Heart left ventricle (tissue), 16 donors: Measurements from ENCODE around the gene CAPS. TPM values are rescaled to one million over a fixed set of nuclear protein-coding genes. Genes with fewer than 3 reads are reported as not detected.

Experiments
- ATAC-seq, 4 donors: fragments of 200-7000 bp; cut with Tn5 transposase; one replicate each; pipeline ENCODE4 v1.9.1; 2020 to 2022; ENCODE audit warnings: moderate library complexity in 4 of 4, mild to moderate bottlenecking in 3 of 4, moderate number of reproducible peaks in 1 of 4
- DNase-seq, 5 donors: peaks; one replicate each; pipeline ENCODE4 v3.0.0-alpha.2; 2020
- H3K27ac ChIP-seq, 12 donors: fragments of 200-600 bp; sonication (generic) in 4 of 12; one replicate each; pipeline versions ENCODE4 v1.5.0 to v1.8.0; 2016 to 2022; ENCODE audit warnings: mild to moderate bottlenecking in 2 of 12
- H3K27me3 ChIP-seq, 9 donors: fragments of 200-600 bp; sonication (generic) in 2 of 9; one replicate each; pipeline versions ENCODE4 v1.5.1 to v1.8.0; 2016 to 2022; ENCODE audit warnings: mild to moderate bottlenecking in 3 of 9
- H3K36me3 ChIP-seq, 9 donors: fragments of 200-600 bp; sonication (generic) in 2 of 9; one replicate each; pipeline versions ENCODE4 v1.5.0 to v1.8.0; 2018 to 2022; ENCODE audit warnings: mild to moderate bottlenecking in 2 of 9
- H3K4me1 ChIP-seq, 12 donors: fragments of 200-600 bp; sonication (generic) in 4 of 12; one replicate each; pipeline versions ENCODE4 v1.5.0 to v1.8.0; 2016 to 2022; ENCODE audit warnings: mild to moderate bottlenecking in 3 of 12
- H3K4me3 ChIP-seq, 12 donors: fragments of 200-600 bp; sonication (generic) in 4 of 12; one replicate each; pipeline versions ENCODE4 v1.5.0 to v1.8.0; 2017 to 2022; ENCODE audit warnings: mild to moderate bottlenecking in 9 of 12, moderate library complexity in 4 of 12
- H3K9me3 ChIP-seq, 12 donors: fragments of 200-600 bp; sonication (generic) in 4 of 12; one replicate each; pipeline versions ENCODE4 v1.5.0 to v1.8.0; 2016 to 2022; ENCODE audit warnings: mild to moderate bottlenecking in 1 of 12
- CTCF ChIP-seq, 12 donors: fragments of 200-600 bp; sonication (generic) in 4 of 12; IDR thresholded peaks; one replicate each; pipeline versions ENCODE4 v1.5.0 to v1.8.0; 2018 to 2022; ENCODE audit warnings: antibody characterized with exemption in 12 of 12, mild to moderate bottlenecking in 5 of 12
- POLR2A ChIP-seq, 2 donors: fragments of 450-650 bp; IDR thresholded peaks; one replicate each; pipeline ENCODE4 v1.6.1; 2017; ENCODE audit warnings: antibody characterized with exemption in 2 of 2, mild to moderate bottlenecking in 2 of 2, moderate library complexity in 2 of 2
- WGBS, 4 donors: extraction: QIAGEN DNeasy Blood & Tissue Kit in 2 of 4; methylation state at CpG; one replicate each; pipeline versions ENCODE4 v1.1.5 to v1.1.7; 2013 to 2018; 5-methylcytosine and 5-hydroxymethylcytosine counted together
- intact Hi-C, 10 donors: fragments of 100-400 bp; cut with DNase I; formaldehyde crosslinking; loops; one replicate each; pipeline versions ENCODE4 v1.11.1 to v1.14.2; 2022
- long read RNA-seq, 3 donors: library from polyadenylated mRNA; unstranded; transcript quantifications; one replicate each; pipeline ENCODE4 v2.0.0, GENCODE V29; 2020 to 2021
- polyA plus RNA-seq, 2 donors: library from polyadenylated mRNA; stranded (reverse); fragments of 200-250 nt; gene quantifications; one replicate each; pipeline ENCODE4 v1.2.3, GENCODE V29; 2013
- total RNA-seq, 9 donors: library from RNA; depleted of rRNA in 2 of 9; stranded (reverse); fragments of >200 nt in 2 of 9; fragmentation: NEBNext Ultra II Directional in 3 of 9; extraction: Animal tissue kit (Norgen Biotek cat#: 25700) in 3 of 9; gene quantifications; one replicate each; pipeline versions ENCODE4 v1.1.0 to v1.2.4, GENCODE V29; 2016 to 2023
- donor health status: ischemic (EF 13 %, LVEDD 7.1; RV severe dilation, severe dysfunction).
- donor health status: healthy with polysubstance abuse.
- donor health status: DM: no; HTN: yes; CAD: no.
- donor health status: DM: no; HTN: no; CAD: no.
- donor health status: ischemic (EF 25% LVEDD 6.9; RV normal size, moderate dysfunction).
- donor health status: ischemic (EF 25% LVEDD 5.7; RV mildly dilated, moderate dysfunction).
- donor health status: healthy.
- donor health status: DM: yes; HTN: yes; CAD: no.
- donor health status: ischemic (EF 35%, LVEDD 5.7; RV mildly dilated, moderate dysfunction).
- donor health status: nonischemic (EF 11% LVEDD 7.7; RV severe dilation, severe dysfunction).
- donor health status: DM: yes; HTN: yes; CAD: no.
- donor health status: PGD.
- donor health status: ischemic (EF 29% LVEDD 5.4; RV normal size, mild dysfunction).
- donor health status: nonischemic (EF 23%, LVEDD 6.1; RV moderate dilation, normal function).

CAPS gene
- total RNA-seq (1 to 10 TPM; 1.2 to 6.2 (median 3.3) TPM), polyA plus RNA-seq (1 to 10 TPM; 2.4 to 4.8 TPM)
- long read RNA-seq, donor 1, partial matches to known transcripts = 0 of 4 reads
- long read RNA-seq, donor 1, other reads (novel, unspliced or antisense) = 2 of 4 reads
- long read RNA-seq, donor 2, partial matches to known transcripts = 0 of 5 reads
- long read RNA-seq, donor 2, other reads (novel, unspliced or antisense) = 3 of 5 reads
- long read RNA-seq, donor 3, partial matches to known transcripts = 0 of 2 reads
- long read RNA-seq, donor 3, other reads (novel, unspliced or antisense) = 0 of 2 reads

GRCh38 chr19:5913739-5914357, at the start of gene CAPS:
TSS of gene CAPS (plus strand) at chr19:5914254. CDS start at chr19:5914407, 153 bp downstream.
- Histone ChIP-seq H3K27me3 (no peaks in the 10 kb centered on the region), H3K4me3 (no peak within 1 kb of the TSS), H3K9me3 (no peaks in the 10 kb centered on the region), H3K4me1 (peaks cover 0 to 32% (median 14%) of the 10 kb centered on the region in 12 donors), H3K27ac (peak within 1 kb of the TSS in 4 of 12 donors; percentile 29 to 60 (median 52)), H3K36me3 (peaks cover 0 to 65% (median 47%) of the 10 kb centered on the region in 9 donors)
- TF ChIP-seq POLR2A (IDR thresholded peaks at IDR 0.05) = no peak
- TF ChIP-seq CTCF (IDR thresholded peaks at IDR 0.05) = no peak
- intact Hi-C loops = no loop called here
- DNase-seq = peak in 3 of 5 donors; percentile 54 to 78 (median 74)
- WGBS, 4 donors = 64 to 86% (median 80%) methylated on average over 4 to 10 of the region's 10 CpGs
- ATAC-seq = peak; percentile 56 to 79 (median 78)

- no peak overlapping the region for H3K27ac ChIP-seq
- H3K4me3 ChIP-seq = no peak overlapping the region
- no peaks in the 10 kb centered on the region for H3K9me3 ChIP-seq
- DNase-seq = no peak
- intact Hi-C loops = no loop called here
- WGBS, 4 donors = 78 to 88% (median 81%) methylated on average over 14 of the region's 14 CpGs
- TF ChIP-seq CTCF (IDR thresholded peaks at IDR 0.05) = peak in 1 of 12 donors; percentile 6
- no peak for TF ChIP-seq POLR2A (IDR thresholded peaks at IDR 0.05)
- ATAC-seq = no peak
- H3K36me3 ChIP-seq = no peaks in the 10 kb centered on the region
- H3K27me3 ChIP-seq = no peaks in the 10 kb centered on the region
- H3K4me1 ChIP-seq = no peaks in the 10 kb centered on the region
Measured at GRCh38 chr19:5864725-5865486, 49.1 kb upstream of the CAPS start.

- WGBS, 4 donors = 81 to 87% (median 84%) methylated on average over 11 of the region's 11 CpGs
- Histone ChIP-seq H3K9me3 (no peaks in the 10 kb centered on the region), H3K36me3 (no peaks in the 10 kb centered on the region), H3K27me3 (no peaks in the 10 kb centered on the region), H3K4me1 (no peaks in the 10 kb centered on the region), H3K27ac (no peak overlapping the region), H3K4me3 (no peak overlapping the region)
- no peak for ATAC-seq
- TF ChIP-seq POLR2A (IDR thresholded peaks at IDR 0.05) (no peak), CTCF (IDR thresholded peaks at IDR 0.05) (no peak)
- intact Hi-C loops = no loop called here
- DNase-seq = no peak
Measured at GRCh38 chr19:5865772-5866171, 48.3 kb upstream of the CAPS start.
